CD4-positive, alpha-beta T cell (primary cell): ENCODE data around the gene KCNIP2. TPM values are rescaled to one million over a fixed set of nuclear protein-coding genes. Genes with fewer than 3 reads are reported as not detected.

Experiments
- ATAC-seq: fragments of 200-7000 bp; cut with Tn5 transposase; one replicate; pipeline ENCODE4 v1.10.0; 2022; ENCODE audit warnings: mild to moderate bottlenecking; ENCODE audit not compliant: poor library complexity
- CTCF ChIA-PET: fragments of 350-600 bp; sonication (Branson Sonifier 250); formaldehyde crosslinking; loops from one replicate; lab custom pipeline; 2021; ENCODE audit warnings: antibody characterized with exemption, inconsistent platforms; lab: Charles Lee
- POLR2A ChIA-PET: fragments of 350-600 bp; sonication (Branson Sonifier 250); formaldehyde crosslinking; loops from one replicate; lab custom pipeline; 2021; ENCODE audit warnings: antibody characterized with exemption, inconsistent platforms; lab: Charles Lee
- DNase-seq, 14 experiments: peaks; one replicate each; pipeline ENCODE4 v3.0.0-alpha.2; 2013 to 2020; ENCODE audit warnings: mixed read lengths in 2 of 14
- H3K27ac ChIP-seq, 2 donors: one replicate each; pipeline versions ENCODE4 v1.5.1 to v1.7.0; 2013; ENCODE audit warnings: low read length in 2 of 2, low read depth in 1 of 2, mild to moderate bottlenecking in 1 of 2
- H3K27me3 ChIP-seq, 2 experiments: 1 replicate in 1 of 2; 2 replicates in 1 of 2; pipeline versions ENCODE4 v1.6.1 to v1.7.0; 2013; ENCODE audit warnings: low read length in 2 of 2, control low read depth in 1 of 2, mild to moderate bottlenecking in 1 of 2, moderate library complexity in 1 of 2; ENCODE audit not compliant: insufficient read depth in 2 of 2, control insufficient read depth in 1 of 2
- H3K36me3 ChIP-seq: one replicate; pipeline ENCODE4 v1.6.1; 2013; ENCODE audit warnings: low read length, control low read depth; ENCODE audit not compliant: insufficient read depth
- H3K4me1 ChIP-seq: one replicate; pipeline ENCODE4 v1.6.1; 2013; ENCODE audit warnings: low read length, control low read depth; ENCODE audit not compliant: insufficient read depth
- H3K4me3 ChIP-seq: one replicate; pipeline ENCODE4 v1.5.1; 2013; ENCODE audit warnings: mild to moderate bottlenecking, low read length, moderate library complexity
- H3K9me3 ChIP-seq, 2 experiments: 1 replicate in 1 of 2; 2 replicates in 1 of 2; pipeline versions ENCODE4 v1.6.1 to v1.7.0; 2013; ENCODE audit warnings: low read length in 2 of 2, mild to moderate bottlenecking in 2 of 2, control low read depth in 1 of 2, moderate library complexity in 1 of 2; ENCODE audit not compliant: control insufficient read depth in 1 of 2, insufficient read depth in 1 of 2
- H3K27ac Mint-ChIP-seq: one replicate; pipeline ENCODE4 v1.8.0; 2020; ENCODE audit warnings: mixed read lengths
- H3K27me3 Mint-ChIP-seq: one replicate; pipeline ENCODE4 v1.8.0; 2021; ENCODE audit warnings: mixed read lengths
- H3K36me3 Mint-ChIP-seq: one replicate; pipeline ENCODE4 v1.8.0; 2021; ENCODE audit warnings: low read depth, mixed read lengths
- H3K4me1 Mint-ChIP-seq: one replicate; pipeline ENCODE4 v1.8.0; 2021; ENCODE audit warnings: low read depth, mixed read lengths
- H3K4me3 Mint-ChIP-seq: one replicate; pipeline ENCODE4 v1.8.0; 2020; ENCODE audit warnings: mild to moderate bottlenecking, mixed read lengths
- H3K9me3 Mint-ChIP-seq: one replicate; pipeline ENCODE4 v1.8.0; 2020; ENCODE audit warnings: mixed read lengths
- intact Hi-C, 2 experiments: fragments of 100-400 bp; cut with DNase I in 1 of 2; cut with micrococcal nuclease in 1 of 2; formaldehyde crosslinking; loops; one replicate each; pipeline versions ENCODE4 v1.15.1 to v1.9.0; 2023 to 2025; cut with DNase I, micrococcal nuclease
- total RNA-seq, 174 experiments: library from RNA in 2 of 174; stranded (reverse) in 2 of 174; gene quantifications; one replicate each; pipeline ENCODE4 v1.2.3 and lab custom pipeline; 2021 to 2026
- TF ChIP-seq, protein P1 (sequence below): fragments of 200-600 bp; IDR thresholded peaks from one replicate; pipeline ENCODE4 v1.8.0; 2022; ENCODE audit warnings: antibody characterized with exemption, mild to moderate bottlenecking

Gene KCNIP2
- total RNA-seq, 2 experiments from 2014 or later: 0.77 to 1.6 TPM

DNA sequence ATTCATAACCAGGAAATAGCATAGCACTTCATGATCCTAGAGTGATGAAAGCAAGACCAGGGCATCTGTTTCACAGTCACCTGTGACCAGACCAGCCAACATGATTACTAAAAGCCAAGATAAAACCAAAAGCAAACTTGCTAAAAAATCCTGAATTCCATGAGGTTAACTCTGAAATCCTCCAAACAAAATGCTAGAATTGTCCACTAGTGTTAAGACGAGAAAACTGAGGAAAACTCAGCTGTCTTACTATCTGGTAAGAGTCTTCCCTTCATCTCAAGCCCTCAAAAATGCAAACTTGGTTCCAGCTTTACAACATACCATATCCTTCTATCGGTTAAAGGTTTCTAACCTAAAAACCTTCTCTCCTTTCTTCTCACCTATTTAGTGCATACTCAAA, 59.0 kb downstream of the KCNIP2 start:
- H3K27me3 Mint-ChIP-seq: no peaks in the 10 kb centered on the region
- H3K4me3 Mint-ChIP-seq: peak overlapping the region; percentile 100
- peaks cover 58% of the 10 kb centered on the region for H3K36me3 Mint-ChIP-seq
- DNase-seq: no peak
- ATAC-seq: no peak
- peaks cover 51% of the 10 kb centered on the region for H3K36me3 ChIP-seq
- H3K4me1 Mint-ChIP-seq: peaks cover 60% of the 10 kb centered on the region
- ChIA-PET POLR2A (interaction anchor here (1.6 to 4.3 kb wide), 5 partner anchors 10 to 56 kb away, joined by 5 to 43 read pairs (median 6); partner anchors contain the start of gene OGA), CTCF (interaction anchor here (0.6 to 1.8 kb wide), 3 partner anchors 18 to 56 kb away, joined by 3 to 4 read pairs (median 4); no protein-coding TSS in a partner anchor)
- H3K9me3 ChIP-seq: peaks cover 0 to 2% of the 10 kb centered on the region in 2 experiments
- TF ChIP-seq, protein P1, sequence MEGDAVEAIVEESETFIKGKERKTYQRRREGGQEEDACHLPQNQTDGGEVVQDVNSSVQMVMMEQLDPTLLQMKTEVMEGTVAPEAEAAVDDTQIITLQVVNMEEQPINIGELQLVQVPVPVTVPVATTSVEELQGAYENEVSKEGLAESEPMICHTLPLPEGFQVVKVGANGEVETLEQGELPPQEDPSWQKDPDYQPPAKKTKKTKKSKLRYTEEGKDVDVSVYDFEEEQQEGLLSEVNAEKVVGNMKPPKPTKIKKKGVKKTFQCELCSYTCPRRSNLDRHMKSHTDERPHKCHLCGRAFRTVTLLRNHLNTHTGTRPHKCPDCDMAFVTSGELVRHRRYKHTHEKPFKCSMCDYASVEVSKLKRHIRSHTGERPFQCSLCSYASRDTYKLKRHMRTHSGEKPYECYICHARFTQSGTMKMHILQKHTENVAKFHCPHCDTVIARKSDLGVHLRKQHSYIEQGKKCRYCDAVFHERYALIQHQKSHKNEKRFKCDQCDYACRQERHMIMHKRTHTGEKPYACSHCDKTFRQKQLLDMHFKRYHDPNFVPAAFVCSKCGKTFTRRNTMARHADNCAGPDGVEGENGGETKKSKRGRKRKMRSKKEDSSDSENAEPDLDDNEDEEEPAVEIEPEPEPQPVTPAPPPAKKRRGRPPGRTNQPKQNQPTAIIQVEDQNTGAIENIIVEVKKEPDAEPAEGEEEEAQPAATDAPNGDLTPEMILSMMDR: no peak
- H3K4me3 ChIP-seq: no peak overlapping the region
- peaks cover under 1 to 1% of the 10 kb centered on the region in 2 experiments for H3K27me3 ChIP-seq
- intact Hi-C loops: loop anchor here (5.0 to 10.0 kb wide), 4 partner anchors 48 to 270 kb away; partner anchors contain the start of gene ARMH3 (in 1 of the 2)
- H3K27ac ChIP-seq: peak overlapping the region; percentile 43 to 44
- peaks cover 48% of the 10 kb centered on the region for H3K4me1 ChIP-seq
- H3K27ac Mint-ChIP-seq: peak overlapping the region; percentile 86
- no peaks in the 10 kb centered on the region for H3K9me3 Mint-ChIP-seq

DNA sequence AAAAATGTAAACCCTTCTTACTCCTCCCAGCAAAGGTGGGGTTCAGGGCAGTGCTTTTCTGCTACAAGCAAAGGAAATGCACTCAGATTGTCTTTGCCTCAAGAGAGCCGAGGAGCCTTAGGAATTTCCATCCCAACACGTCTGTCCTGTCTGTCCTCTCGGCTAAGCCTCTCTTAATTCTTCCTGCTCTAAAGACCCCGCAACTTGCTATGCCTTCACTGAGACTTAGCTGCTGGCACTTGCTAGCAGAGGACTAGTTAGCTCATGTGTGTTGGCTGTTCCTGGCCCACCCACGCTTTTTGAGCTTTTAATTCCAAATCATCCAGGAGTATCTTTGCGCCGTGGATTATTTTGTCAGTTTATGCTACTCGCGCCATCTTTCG, 59.9 kb downstream of the KCNIP2 start:
- intact Hi-C loops: loop anchor here (2.0 to 10.0 kb wide), 6 partner anchors 35 to 271 kb away; partner anchors contain the start of genes OGA (in 2 of the 2), ARMH3 (in 1 of the 2) and KCNIP2 (in 1 of the 2)
- peaks cover 43% of the 10 kb centered on the region for H3K36me3 ChIP-seq
- Mint-ChIP-seq H3K36me3 (peaks cover 50% of the 10 kb centered on the region), H3K4me1 (peaks cover 67% of the 10 kb centered on the region), H3K27me3 (peaks cover 7% of the 10 kb centered on the region), H3K4me3 (peak overlapping the region; percentile 100), H3K9me3 (no peaks in the 10 kb centered on the region), H3K27ac (peak overlapping the region; percentile 86)
- peaks cover 57% of the 10 kb centered on the region for H3K4me1 ChIP-seq
- no peak for DNase-seq
- no peak for ATAC-seq
- H3K4me3 ChIP-seq: peak overlapping the region; percentile 90
- peaks cover 0 to 10% of the 10 kb centered on the region in 2 experiments for H3K9me3 ChIP-seq
- ChIA-PET CTCF (interaction anchor here (1.1 to 1.8 kb wide), 4 partner anchors 9 to 57 kb away, joined by 3 to 4 read pairs (median 3); partner anchors contain the start of gene OGA), POLR2A (interaction anchor here (0.6 to 4.3 kb wide), 10 partner anchors 10 to 859 kb away, joined by 3 to 43 read pairs (median 5); partner anchors contain the start of gene OGA)
- peaks cover 9 to 10% of the 10 kb centered on the region in 2 experiments for H3K27me3 ChIP-seq
- peak overlapping the region; percentile 62 to 64 for H3K27ac ChIP-seq
- TF ChIP-seq, protein P1: no peak

DNA sequence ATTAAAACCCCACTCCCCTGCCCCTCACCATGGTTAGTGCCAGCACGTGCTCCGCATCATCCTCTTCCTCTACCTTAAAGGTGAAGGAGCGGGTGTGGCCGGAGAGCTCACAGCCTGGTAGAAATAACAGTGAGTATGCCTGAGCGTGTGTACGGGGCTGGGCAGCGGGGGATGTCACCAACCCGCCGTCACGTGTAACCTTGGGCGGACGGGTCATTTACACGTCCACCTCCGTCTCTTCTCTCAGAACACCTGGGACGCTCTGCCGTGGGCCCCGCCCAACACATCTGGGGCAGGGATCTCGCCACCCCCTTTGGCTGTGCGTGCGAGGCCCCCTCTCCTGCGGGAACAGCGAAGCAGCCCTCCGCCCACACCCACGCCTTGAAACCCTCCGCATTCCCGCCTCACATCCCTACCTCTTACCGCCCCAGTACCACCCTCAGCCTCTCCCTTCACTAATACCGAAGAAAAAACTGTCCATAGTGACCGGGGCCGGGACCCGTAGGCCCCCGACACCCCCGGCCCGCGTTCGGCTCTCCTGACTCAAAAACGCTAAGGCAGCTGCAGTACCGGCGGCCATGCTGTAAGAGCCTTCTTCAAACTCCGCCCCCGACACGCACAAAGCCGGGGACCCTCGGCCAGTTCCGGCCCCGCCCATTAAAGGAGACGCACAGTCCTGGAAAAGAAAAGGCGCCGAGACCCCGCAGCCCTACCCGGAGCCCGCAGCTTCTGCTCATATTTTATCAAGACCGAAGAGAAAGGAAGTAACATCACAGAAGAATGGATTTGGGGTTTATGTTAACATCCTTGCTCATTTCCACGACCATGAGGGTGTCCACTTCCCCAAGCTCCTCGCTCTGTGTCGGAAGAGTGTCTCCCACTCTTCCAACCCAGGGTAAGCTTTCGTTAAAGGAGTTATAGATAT, 60.5 kb downstream of the KCNIP2 start, which contains the start of gene NPM3:
Gene NPM3 (minus strand): TSS at position 636 of the 925 bp plus-strand sequence. CDS start 56 bp downstream, at position 580.
- ATAC-seq: peak; percentile 81
- H3K4me3 ChIP-seq: peak within 1 kb of the TSS; percentile 90
- Mint-ChIP-seq H3K9me3 (no peaks in the 10 kb centered on the region), H3K27me3 (peaks cover 11% of the 10 kb centered on the region), H3K36me3 (peaks cover 48% of the 10 kb centered on the region), H3K4me3 (peak within 1 kb of the TSS; percentile 100), H3K4me1 (peaks cover 71% of the 10 kb centered on the region), H3K27ac (peak within 1 kb of the TSS; percentile 86)
- peaks cover 0 to 15% of the 10 kb centered on the region in 2 experiments for H3K9me3 ChIP-seq
- peak; percentile 61 to 87 (median 76) for DNase-seq
- peaks cover 15 to 16% of the 10 kb centered on the region in 2 experiments for H3K27me3 ChIP-seq
- POLR2A ChIA-PET: interaction anchor here (0.6 to 4.3 kb wide), 11 partner anchors 9 to 859 kb away, joined by 3 to 43 read pairs (median 4); partner anchors contain the start of genes NOLC1 and OGA
- H3K27ac ChIP-seq: peak within 1 kb of the TSS; percentile 62 to 64
- H3K36me3 ChIP-seq: peaks cover 38% of the 10 kb centered on the region
- TF ChIP-seq, protein P1: no peak
- H3K4me1 ChIP-seq: peaks cover 62% of the 10 kb centered on the region
- CTCF ChIA-PET: interaction anchor here (1.1 to 1.8 kb wide), 4 partner anchors 9 to 58 kb away, joined by 3 to 4 read pairs (median 3); partner anchors contain the start of gene OGA
- intact Hi-C loops: loop anchor here (2.0 to 10.0 kb wide), 6 partner anchors 36 to 272 kb away; partner anchors contain the start of genes OGA (in 2 of the 2), ARMH3 (in 1 of the 2) and KCNIP2 (in 1 of the 2)
